ENCODE data around the gene ODF2. TPM values are rescaled to one million over a fixed set of nuclear protein-coding genes. Genes with fewer than 3 reads are reported as not detected.

Gene ODF2
- total RNA-seq (10 to 100 TPM; 64.2 to 65.0 TPM), polyA plus RNA-seq (31.4 TPM)

DNA sequence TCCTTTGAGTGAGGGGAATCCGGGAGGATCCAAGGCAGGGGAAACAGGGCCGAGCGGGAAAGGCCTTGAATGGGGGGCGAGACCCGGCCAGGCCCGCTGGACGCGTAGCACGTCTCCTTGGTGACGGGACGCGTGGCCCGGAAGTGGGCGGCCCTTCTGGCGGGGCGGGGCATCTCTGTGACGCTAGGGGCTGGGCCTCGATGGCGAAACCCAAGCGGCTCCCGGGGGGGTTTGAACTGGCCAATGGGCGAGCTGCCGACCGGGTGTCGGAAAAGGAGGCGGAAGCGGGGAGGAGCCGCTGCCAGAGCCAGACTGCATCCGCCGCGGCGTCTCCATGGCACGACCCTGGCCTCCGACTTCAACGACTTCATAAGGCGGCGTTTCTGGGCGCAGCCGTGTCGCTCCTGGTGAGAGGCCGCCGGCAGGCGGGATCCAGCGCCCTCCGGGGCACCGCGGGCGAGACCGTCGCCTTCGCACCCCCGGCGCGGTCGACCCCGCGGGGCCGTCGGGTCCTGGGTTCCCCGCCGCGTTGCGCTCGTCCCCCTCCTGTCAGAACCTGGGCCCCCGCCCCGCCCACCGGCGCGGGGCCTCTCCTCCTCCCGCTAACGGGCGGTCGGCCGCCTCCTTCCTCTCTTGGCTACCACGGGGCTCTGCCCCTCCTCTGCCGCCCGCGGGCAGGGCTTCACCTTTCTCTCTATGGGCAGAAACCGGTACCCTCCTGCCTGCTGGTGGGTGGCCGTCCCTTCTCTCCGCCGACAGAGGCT, at the start of gene ODF2:
Gene ODF2 (plus strand): TSS at position 158 of the 764 bp plus-strand sequence. CDS start 86 bp downstream, at position 244.
- H3K36me3 Mint-ChIP-seq = peaks cover 0 to 19% (median 7%) of the 10 kb centered on the region in 3 donors
- Histone ChIP-seq H3K27me3 (ENCODE audit: insufficient read depth, low read length, poor library complexity, severe bottlenecking) (no peaks in the 10 kb centered on the region), H3K9me3 (ENCODE audit: low read length) (no peaks in the 10 kb centered on the region), H3K4me3 (ENCODE audit: low read length) (peak within 1 kb of the TSS; percentile 87), H3K36me3 (ENCODE audit: insufficient read depth, low read length) (peaks cover 15% of the 10 kb centered on the region), H3K4me1 (ENCODE audit: insufficient read depth, low read length) (peaks cover 8% of the 10 kb centered on the region), H3K27ac (ENCODE audit: low read depth, low read length) (peak within 1 kb of the TSS; percentile 85)
- H3K27me3 Mint-ChIP-seq = peaks cover 0 to 3% of the 10 kb centered on the region in 2 donors
- H3K9me3 Mint-ChIP-seq = no peaks in the 10 kb centered on the region
- ChIA-PET CTCF (interaction anchor here (1.7 kb wide), 1 partner anchor 17 kb away, joined by 6 read pairs; no protein-coding TSS in a partner anchor), POLR2A (no interaction called here)
- H3K4me3 Mint-ChIP-seq = peak within 1 kb of the TSS; percentile 84 to 98 (median 88)
- DNase-seq = peak; percentile 97 to 99 (median 99)
- peaks cover 10 to 29% (median 11%) of the 10 kb centered on the region in 3 donors for H3K4me1 Mint-ChIP-seq
- H3K27ac Mint-ChIP-seq = peak within 1 kb of the TSS; percentile 88 to 98 (median 92)

DNA sequence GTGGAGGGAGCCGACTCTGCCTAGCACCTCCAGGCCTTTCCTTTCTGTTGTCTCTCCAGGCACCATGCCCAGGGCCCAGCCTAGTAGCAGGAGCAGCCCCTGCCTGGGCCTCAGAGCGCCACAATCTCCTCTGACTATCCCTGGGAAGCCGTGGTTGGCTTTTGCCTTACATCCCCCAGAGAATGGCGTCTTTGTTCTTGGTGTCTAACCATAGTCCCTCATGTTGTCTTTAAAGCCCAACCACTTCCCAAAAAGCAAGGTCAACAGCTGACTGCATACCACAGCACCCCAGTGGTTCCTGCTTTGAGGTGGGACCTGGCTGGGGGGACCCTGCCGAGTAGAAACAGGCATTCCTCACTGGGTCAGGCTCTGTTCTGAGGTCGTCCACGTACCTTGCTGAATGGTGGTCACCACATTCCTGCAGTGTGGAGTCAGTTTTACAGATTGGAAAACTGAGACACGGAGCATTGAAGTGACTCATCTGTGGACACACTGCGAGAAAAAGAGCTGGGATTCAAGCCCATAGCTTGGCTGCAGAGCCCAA, 48.9 kb upstream of the ODF2 start:
- POLR2A ChIA-PET = no interaction called here
- no peaks in the 10 kb centered on the region for H3K4me1 ChIP-seq (ENCODE audit: insufficient read depth, low read length)
- H3K27ac ChIP-seq (ENCODE audit: low read depth, low read length) = no peak overlapping the region
- H3K4me3 ChIP-seq (ENCODE audit: low read length) = no peak overlapping the region
- no peaks in the 10 kb centered on the region for H3K36me3 ChIP-seq (ENCODE audit: insufficient read depth, low read length)
- H3K9me3 ChIP-seq (ENCODE audit: low read length) = no peaks in the 10 kb centered on the region
- CTCF ChIA-PET = interaction anchor here (1.2 kb wide), 1 partner anchor 110 kb away, joined by 3 read pairs; no protein-coding TSS in a partner anchor
- Mint-ChIP-seq H3K9me3 (no peaks in the 10 kb centered on the region), H3K27me3 (peaks cover 19 to 45% of the 10 kb centered on the region in 2 donors), H3K4me3 (no peak overlapping the region), H3K27ac (no peak overlapping the region), H3K4me1 (no peaks in the 10 kb centered on the region), H3K36me3 (no peaks in the 10 kb centered on the region)
- no peak for DNase-seq
- H3K27me3 ChIP-seq (ENCODE audit: insufficient read depth, low read length, poor library complexity, severe bottlenecking) = no peaks in the 10 kb centered on the region

DNA sequence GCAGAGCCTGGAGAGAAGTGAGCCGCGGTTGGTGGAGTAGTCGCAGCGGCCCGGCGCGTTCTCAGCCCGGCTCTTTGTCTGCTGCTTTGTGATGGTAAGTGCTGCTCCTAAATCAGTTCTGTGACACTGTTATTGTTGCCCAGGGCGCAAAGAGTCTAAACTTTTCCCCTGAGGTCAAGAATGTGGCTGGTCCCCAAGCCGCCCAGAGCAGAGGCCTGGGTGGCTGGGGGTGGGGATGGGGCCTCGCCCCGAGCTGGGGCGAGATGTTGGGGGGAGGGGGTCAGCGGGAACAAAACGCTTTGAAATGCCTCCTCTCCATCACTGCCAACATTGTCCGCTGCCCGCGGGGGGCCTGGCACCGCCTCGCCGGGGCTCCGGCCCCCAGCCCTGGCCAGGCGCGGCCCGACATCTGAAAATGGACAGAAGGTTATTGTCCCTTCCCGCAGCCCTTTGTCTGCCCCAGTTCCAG, 46.8 kb upstream of the ODF2 start:
- Histone ChIP-seq H3K27me3 (ENCODE audit: insufficient read depth, low read length, poor library complexity, severe bottlenecking) (no peaks in the 10 kb centered on the region), H3K36me3 (ENCODE audit: insufficient read depth, low read length) (no peaks in the 10 kb centered on the region), H3K27ac (ENCODE audit: low read depth, low read length) (no peak overlapping the region), H3K9me3 (ENCODE audit: low read length) (no peaks in the 10 kb centered on the region), H3K4me1 (ENCODE audit: insufficient read depth, low read length) (no peaks in the 10 kb centered on the region), H3K4me3 (ENCODE audit: low read length) (no peak overlapping the region)
- H3K36me3 Mint-ChIP-seq = no peaks in the 10 kb centered on the region
- H3K9me3 Mint-ChIP-seq = peaks cover 0 to 2% (median 0%) of the 10 kb centered on the region in 5 donors
- H3K27ac Mint-ChIP-seq = no peak overlapping the region
- H3K4me1 Mint-ChIP-seq = no peaks in the 10 kb centered on the region
- no peak for DNase-seq
- POLR2A ChIA-PET = no interaction called here
- CTCF ChIA-PET = interaction anchor here (1.6 to 2.8 kb wide), 2 partner anchors 11 to 47 kb away, joined by 4 to 10 read pairs; no protein-coding TSS in a partner anchor
- peaks cover 21 to 53% of the 10 kb centered on the region in 2 donors for H3K27me3 Mint-ChIP-seq
- no peak overlapping the region for H3K4me3 Mint-ChIP-seq

DNA sequence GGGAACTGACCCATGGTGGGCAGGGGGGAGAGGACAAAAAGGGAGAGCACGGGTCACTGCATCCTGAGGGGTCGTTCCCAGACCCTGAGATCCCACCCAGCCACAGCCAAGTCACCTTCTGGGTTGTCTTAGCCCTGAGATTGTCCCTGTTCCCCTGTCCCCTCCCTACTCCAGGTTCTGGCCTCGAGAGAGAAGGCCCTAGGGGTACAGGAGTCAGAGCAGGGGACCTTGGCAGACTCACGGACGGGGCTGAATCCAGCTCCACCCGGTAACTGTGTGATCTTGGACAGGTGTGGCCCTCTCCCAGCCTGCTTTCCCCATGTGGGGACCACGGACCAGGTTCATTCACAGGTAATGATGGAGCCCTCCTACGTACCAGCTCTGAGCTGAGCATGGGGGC, 46.4 kb upstream of the ODF2 start:
- no peak overlapping the region for H3K4me3 ChIP-seq (ENCODE audit: low read length)
- Mint-ChIP-seq H3K9me3 (peaks cover 0 to 2% (median 0%) of the 10 kb centered on the region in 5 donors), H3K27ac (no peak overlapping the region), H3K4me3 (no peak overlapping the region), H3K4me1 (no peaks in the 10 kb centered on the region), H3K36me3 (no peaks in the 10 kb centered on the region), H3K27me3 (peaks cover 22 to 57% of the 10 kb centered on the region in 2 donors)
- no peaks in the 10 kb centered on the region for H3K27me3 ChIP-seq (ENCODE audit: insufficient read depth, low read length, poor library complexity, severe bottlenecking)
- no peaks in the 10 kb centered on the region for H3K9me3 ChIP-seq (ENCODE audit: low read length)
- H3K4me1 ChIP-seq (ENCODE audit: insufficient read depth, low read length) = no peaks in the 10 kb centered on the region
- no peak overlapping the region for H3K27ac ChIP-seq (ENCODE audit: low read depth, low read length)
- ChIA-PET CTCF (interaction anchor here (0.9 to 2.8 kb wide), 2 partner anchors 48 to 114 kb away, joined by 3 to 10 read pairs; no protein-coding TSS in a partner anchor), POLR2A (no interaction called here)
- H3K36me3 ChIP-seq (ENCODE audit: insufficient read depth, low read length) = no peaks in the 10 kb centered on the region
- DNase-seq = no peak

DNA sequence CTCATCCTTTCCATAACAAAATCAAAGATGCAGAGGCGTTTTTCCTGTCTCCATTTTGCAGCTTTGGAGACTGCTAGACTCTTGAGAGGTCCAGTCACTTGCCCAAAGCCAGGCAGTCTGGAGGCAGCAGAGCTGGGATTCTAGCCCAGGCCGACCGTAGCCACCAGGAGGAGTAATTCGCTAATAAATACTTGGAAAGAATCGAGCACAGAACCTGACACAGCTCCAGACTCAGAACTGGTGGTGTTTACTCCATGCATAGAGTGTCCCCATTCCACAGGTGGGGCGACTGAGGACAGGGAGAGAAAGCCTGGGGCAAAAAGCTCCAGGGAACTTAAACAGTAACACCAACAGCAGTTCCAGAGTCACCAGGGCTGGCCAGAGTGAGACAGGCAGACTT, 45.8 kb upstream of the ODF2 start:
- H3K27ac ChIP-seq (ENCODE audit: low read depth, low read length) = no peak overlapping the region
- ChIA-PET CTCF (interaction anchor here (0.9 to 2.8 kb wide), 3 partner anchors 10 to 115 kb away, joined by 3 to 10 read pairs (median 9); no protein-coding TSS in a partner anchor), POLR2A (no interaction called here)
- no peaks in the 10 kb centered on the region for H3K9me3 ChIP-seq (ENCODE audit: low read length)
- no peaks in the 10 kb centered on the region for H3K27me3 ChIP-seq (ENCODE audit: insufficient read depth, low read length, poor library complexity, severe bottlenecking)
- Mint-ChIP-seq H3K36me3 (no peaks in the 10 kb centered on the region), H3K27me3 (peaks cover 25 to 63% of the 10 kb centered on the region in 2 donors), H3K9me3 (peaks cover 0 to 2% (median 0%) of the 10 kb centered on the region in 5 donors), H3K4me3 (no peak overlapping the region), H3K27ac (no peak overlapping the region), H3K4me1 (no peaks in the 10 kb centered on the region)
- H3K4me1 ChIP-seq (ENCODE audit: insufficient read depth, low read length) = no peaks in the 10 kb centered on the region
- DNase-seq = no peak
- H3K36me3 ChIP-seq (ENCODE audit: insufficient read depth, low read length) = no peaks in the 10 kb centered on the region
- no peak overlapping the region for H3K4me3 ChIP-seq (ENCODE audit: low read length)

DNA sequence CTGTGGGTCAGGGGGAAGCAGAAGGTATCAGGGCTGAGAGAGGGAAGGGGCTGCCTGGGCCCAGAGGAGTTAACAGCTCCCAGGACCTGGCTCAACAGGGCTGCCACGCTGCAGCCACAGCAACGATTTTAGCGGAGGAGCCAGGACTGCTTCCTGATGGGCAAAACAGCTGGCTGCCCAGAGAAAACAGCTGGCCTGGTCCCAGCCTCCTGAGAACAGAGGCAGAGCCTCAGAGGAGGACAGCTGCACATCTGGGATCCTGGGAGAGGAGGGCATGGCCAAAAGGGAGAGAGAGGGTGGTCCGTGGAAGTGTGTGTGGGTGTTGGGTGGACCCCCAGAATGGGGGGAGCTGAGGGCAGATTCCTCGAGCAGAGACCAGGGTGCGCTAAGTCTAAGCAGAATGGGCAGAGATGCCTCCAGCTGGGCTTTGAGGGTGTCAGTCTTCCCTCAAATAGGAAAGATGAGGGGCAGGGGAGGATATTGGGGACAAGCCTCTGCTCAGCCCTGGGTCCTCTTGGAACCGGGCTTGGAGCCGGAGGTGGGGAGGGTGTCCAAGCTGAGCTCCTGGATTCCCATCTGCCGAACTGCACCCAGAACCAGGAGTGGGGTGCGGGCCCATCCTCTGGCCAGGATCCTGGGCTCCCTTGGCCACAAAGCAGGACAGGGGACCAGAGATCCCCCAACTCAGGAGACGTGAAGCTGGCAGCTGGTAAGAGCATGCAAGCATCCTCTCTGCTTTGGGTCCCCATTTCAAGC, 44.3 kb upstream of the ODF2 start:
- Mint-ChIP-seq H3K27ac (peak overlapping the region in 1 of 8 donors; percentile 57), H3K36me3 (no peaks in the 10 kb centered on the region), H3K27me3 (peaks cover 35 to 68% of the 10 kb centered on the region in 2 donors), H3K9me3 (peaks cover 0 to 2% (median 0%) of the 10 kb centered on the region in 5 donors), H3K4me3 (no peak overlapping the region), H3K4me1 (no peaks in the 10 kb centered on the region)
- ChIA-PET POLR2A (no interaction called here), CTCF (interaction anchor here (1.1 to 1.8 kb wide), 2 partner anchors 8 to 49 kb away, joined by 5 to 9 read pairs; no protein-coding TSS in a partner anchor)
- no peak overlapping the region for H3K4me3 ChIP-seq (ENCODE audit: low read length)
- no peaks in the 10 kb centered on the region for H3K4me1 ChIP-seq (ENCODE audit: insufficient read depth, low read length)
- H3K27ac ChIP-seq (ENCODE audit: low read depth, low read length) = no peak overlapping the region
- no peak for DNase-seq
- H3K9me3 ChIP-seq (ENCODE audit: low read length) = no peaks in the 10 kb centered on the region
- H3K36me3 ChIP-seq (ENCODE audit: insufficient read depth, low read length) = no peaks in the 10 kb centered on the region
- no peaks in the 10 kb centered on the region for H3K27me3 ChIP-seq (ENCODE audit: insufficient read depth, low read length, poor library complexity, severe bottlenecking)

DNA sequence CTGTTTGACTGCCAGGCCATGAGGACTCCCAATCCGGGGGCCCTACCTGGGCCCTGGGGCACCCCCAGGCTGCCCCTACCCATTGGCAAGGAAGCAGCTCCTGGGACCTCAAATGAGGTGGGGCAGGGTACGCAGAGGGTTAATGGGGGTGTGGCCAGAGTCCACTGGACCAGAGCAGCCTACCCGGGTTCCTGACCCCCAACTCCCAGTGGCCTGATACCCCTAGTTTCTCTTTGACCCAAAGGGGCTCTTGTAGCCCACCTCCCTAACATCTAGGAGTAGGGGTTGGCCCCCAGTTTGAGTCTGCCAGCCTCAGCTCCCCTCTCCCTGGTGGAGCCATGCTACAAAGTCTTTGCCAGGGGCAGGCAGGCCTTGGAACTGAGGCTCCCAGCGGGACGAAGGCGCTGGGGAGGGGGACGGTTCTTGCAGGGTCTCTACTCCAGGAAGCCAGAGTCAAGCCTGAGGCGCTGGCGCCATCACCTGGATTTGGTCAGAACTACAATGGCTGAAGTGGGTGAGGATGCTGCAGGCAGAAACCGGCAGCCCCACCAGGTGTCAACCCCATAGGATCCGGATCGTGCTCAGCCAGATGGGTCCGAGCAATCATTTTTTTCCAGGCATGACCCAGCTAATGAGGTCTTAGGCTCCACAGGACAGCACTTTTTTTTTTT, 43.6 kb upstream of the ODF2 start:
- H3K4me1 Mint-ChIP-seq = no peaks in the 10 kb centered on the region
- H3K27ac Mint-ChIP-seq = no peak overlapping the region
- Histone ChIP-seq H3K4me3 (ENCODE audit: low read length) (no peak overlapping the region), H3K4me1 (ENCODE audit: insufficient read depth, low read length) (no peaks in the 10 kb centered on the region), H3K36me3 (ENCODE audit: insufficient read depth, low read length) (no peaks in the 10 kb centered on the region), H3K9me3 (ENCODE audit: low read length) (no peaks in the 10 kb centered on the region), H3K27ac (ENCODE audit: low read depth, low read length) (no peak overlapping the region), H3K27me3 (ENCODE audit: insufficient read depth, low read length, poor library complexity, severe bottlenecking) (no peaks in the 10 kb centered on the region)
- DNase-seq = peak; percentile 10 to 65 (median 33)
- POLR2A ChIA-PET = no interaction called here
- H3K36me3 Mint-ChIP-seq = no peaks in the 10 kb centered on the region
- H3K9me3 Mint-ChIP-seq = peaks cover 0 to 2% (median 0%) of the 10 kb centered on the region in 5 donors
- H3K27me3 Mint-ChIP-seq = peaks cover 33 to 63% of the 10 kb centered on the region in 2 donors
- H3K4me3 Mint-ChIP-seq = no peak overlapping the region
- CTCF ChIA-PET = no interaction called here
